GM12864 (cell line): Measurements from ENCODE around the gene PLEKHN1.

Source experiments
- DNase-seq: peaks from one replicate; pipeline ENCODE4 v3.0.0-alpha.2; 2011; ENCODE audit warnings: low read depth
- H3K4me3 ChIP-seq: 2 replicates; pipeline ENCODE4 v1.5.1; 2011; ENCODE audit warnings: mild to moderate bottlenecking, low read depth, low read length, control low read depth
- CTCF ChIP-seq: IDR thresholded peaks from 2 replicates; pipeline ENCODE4 v1.5.1; 2011; ENCODE audit warnings: low read depth, mild to moderate bottlenecking, moderate library complexity, low read length, control low read depth, inconsistent platforms; ENCODE audit errors: missing control alignments

PLEKHN1 gene

GRCh38 chr1:952603-953002, 13.7 kb upstream of the PLEKHN1 start:
- no peak for TF ChIP-seq CTCF
- no peak overlapping the region for H3K4me3 ChIP-seq
- no peak for DNase-seq

- no peak overlapping the region for H3K4me3 ChIP-seq
- no peak for DNase-seq
- TF ChIP-seq CTCF = no peak
These were observed 12.6 kb upstream of the PLEKHN1 start for GRCh38 chr1:953524-954320.

GRCh38 chr1:954927-955326, 11.4 kb upstream of the PLEKHN1 start:
- no peak overlapping the region for H3K4me3 ChIP-seq
- TF ChIP-seq CTCF = no peak
- DNase-seq = no peak

- no peak overlapping the region for H3K4me3 ChIP-seq
- TF ChIP-seq CTCF = no peak
- DNase-seq = no peak
These were observed 10.8 kb upstream of the PLEKHN1 start for GRCh38 chr1:955474-955873.

- DNase-seq = no peak
- H3K4me3 ChIP-seq = no peak overlapping the region
- no peak for TF ChIP-seq CTCF
These were observed 9.6 kb upstream of the PLEKHN1 start for GRCh38 chr1:956636-957035.

GRCh38 chr1:958823-959730, 7.2 kb upstream of the PLEKHN1 start, which contains the start of gene NOC2L:
Gene NOC2L (minus strand): TSS chr1:959256. CDS start chr1:959240, 16 bp downstream.
- peak; percentile 54 for DNase-seq
- TF ChIP-seq CTCF = no peak
- peak within 1 kb of the TSS; percentile 100 for H3K4me3 ChIP-seq
